HepG2 (cell line): ENCODE measurements around the gene ACTR1A. TPM values are rescaled to one million over a fixed set of nuclear protein-coding genes. Genes with fewer than 3 reads are reported as not detected.

Experiments used
- ATAC-seq: fragments of 200-7000 bp; cut with Tn5 transposase; 3 replicates; pipeline ENCODE4 v1.9.1; 2020; ENCODE audit warnings: mild to moderate bottlenecking, moderate library complexity
- BruUV-seq: library from RNA; stranded (reverse); fragments of 400-500 nt; replicated peaks from 2 replicates; lab custom pipeline; 2021; lab: Mats Ljungman, UMichigan
- CTCF ChIA-PET: fragments of 300-600 bp; formaldehyde crosslinking; extraction: SDS; loops from one replicate; lab custom pipeline; 2021; ENCODE audit warnings: low total read pairs, inconsistent platforms, low intra/inter-chr PET ratio; lab: Yijun Ruan, JAX
- POLR2A ChIA-PET: fragments of 350-600 bp; sonication (Branson Sonifier 250); formaldehyde crosslinking; loops from one replicate; lab custom pipeline; 2020; ENCODE audit warnings: antibody characterized with exemption, inconsistent platforms; lab: Yijun Ruan, JAX
- DNase-seq: peaks from one replicate; pipeline ENCODE4 v3.0.0-alpha.2; 2015; ENCODE audit warnings: low spot score
- FAIRE-seq: peaks from 3 replicates; lab custom pipeline; 2011; peaks lifted over from hg19 to GRCh38; lab: Jason Lieb, UNC
- H2AFZ ChIP-seq: one replicate; pipeline ENCODE4 v1.6.1; 2011; ENCODE audit warnings: low read length, inconsistent platforms
- H3K27ac ChIP-seq: fragments of 300-600 bp; 3 replicates; pipeline ENCODE4 v1.8.0; 2011; ENCODE audit warnings: mixed run types, mild to moderate bottlenecking, mixed read lengths, low read length, inconsistent platforms; ENCODE audit not compliant: insufficient read depth; ENCODE audit errors: extremely low read length
- H3K27me3 ChIP-seq, 2 experiments: fragments of 200-600 bp in 1 of 2; 2 replicates in 1 of 2; 3 replicates in 1 of 2; pipeline versions ENCODE4 v1.6.0 to v1.8.0; 2011; ENCODE audit warnings: low read length in 2 of 2, mild to moderate bottlenecking in 2 of 2, moderate library complexity in 2 of 2, inconsistent platforms in 1 of 2; ENCODE audit not compliant: insufficient read depth in 2 of 2, control insufficient read depth in 1 of 2
- H3K36me3 ChIP-seq, 2 experiments: fragments of 200-600 bp in 1 of 2; replicated peaks in 1 of 2; 2 replicates in 1 of 2; 3 replicates in 1 of 2; pipeline versions ENCODE4 v1.5.1 to v1.8.0; 2011; ENCODE audit warnings: low read length in 2 of 2, inconsistent platforms in 1 of 2; ENCODE audit not compliant: insufficient read depth in 2 of 2, control insufficient read depth in 1 of 2
- H3K4me1 ChIP-seq: 2 replicates; pipeline ENCODE4 v1.5.1; 2012; ENCODE audit warnings: low read length, inconsistent platforms; ENCODE audit not compliant: insufficient read depth
- H3K4me2 ChIP-seq: 2 replicates; pipeline ENCODE4 v1.6.0; 2011; ENCODE audit warnings: low read depth, low read length, inconsistent platforms
- H3K4me3 ChIP-seq, 3 experiments: fragments of 200-600 bp in 1 of 3; sonication (generic), shearing (Covaris generic) in 1 of 3; replicated peaks in 1 of 3; 2 replicates each; pipeline ENCODE4 v1.5.1; 2011 to 2016; ENCODE audit warnings: low read length in 3 of 3, inconsistent platforms in 2 of 3, low read depth in 2 of 3, mild to moderate bottlenecking in 2 of 3, control low read depth in 1 of 3, mixed read lengths in 1 of 3; ENCODE audit not compliant: insufficient read depth in 1 of 3
- H3K79me2 ChIP-seq: one replicate; pipeline ENCODE4 v1.6.1; 2011; ENCODE audit warnings: low read length, inconsistent platforms; ENCODE audit not compliant: insufficient read depth
- H3K9ac ChIP-seq: 2 replicates; pipeline ENCODE4 v1.6.0; 2011; ENCODE audit warnings: mild to moderate bottlenecking, low read depth, low read length, inconsistent platforms; ENCODE audit not compliant: insufficient read depth
- H3K9me3 ChIP-seq: 2 replicates; pipeline ENCODE4 v1.5.1; 2012; ENCODE audit warnings: mild to moderate bottlenecking, low read length
- H4K20me1 ChIP-seq: 2 replicates; pipeline ENCODE4 v1.6.0; 2011; ENCODE audit warnings: inconsistent platforms, mild to moderate bottlenecking, low read length, moderate library complexity; ENCODE audit not compliant: insufficient read depth
- ADNP ChIP-seq: sonication (generic); formaldehyde crosslinking; IDR thresholded peaks from 2 replicates; pipeline ENCODE4 v1.4.0; 2020; ENCODE audit warnings: missing genetic modification reagents
- BORCS8-MEF2B ChIP-seq: sonication (generic); formaldehyde crosslinking; IDR thresholded peaks from 2 replicates; pipeline ENCODE4 v1.8.0; 2022; ENCODE audit warnings: mild to moderate bottlenecking, missing genetic modification reagents
- BRD4 ChIP-seq: sonication (generic); formaldehyde crosslinking; IDR thresholded peaks from 2 replicates; pipeline ENCODE4 v1.4.0; 2020; ENCODE audit warnings: missing genetic modification reagents
- CCAR2 ChIP-seq: fragments of 200-400 bp; formaldehyde crosslinking; optimal IDR thresholded peaks from 2 replicates; pipeline ENCODE3; 2018; ENCODE audit warnings: low read depth, mild to moderate bottlenecking, low read length, moderate library complexity
- ELF1 ChIP-seq: sonication (generic); formaldehyde crosslinking; IDR thresholded peaks from 2 replicates; pipeline ENCODE4 v1.4.0; 2020; ENCODE audit warnings: missing genetic modification reagents
- HCFC1 ChIP-seq: fragments of 150-350 bp; IDR thresholded peaks from 2 replicates; pipeline ENCODE4 v1.6.1; 2014; ENCODE audit warnings: low read depth, low read length
- NRL ChIP-seq: sonication (generic); formaldehyde crosslinking; IDR thresholded peaks from 2 replicates; pipeline ENCODE4 v1.5.0; 2020; ENCODE audit warnings: missing genetic modification reagents, mild to moderate bottlenecking, moderate library complexity, borderline replicate concordance
- ONECUT2 ChIP-seq: sonication (generic); formaldehyde crosslinking; IDR thresholded peaks from 2 replicates; pipeline ENCODE4 v1.4.0; 2020; ENCODE audit warnings: missing genetic modification reagents
- RXRA ChIP-seq: sonication (generic); formaldehyde crosslinking; IDR thresholded peaks from 2 replicates; pipeline ENCODE4 v1.5.1; 2020; ENCODE audit warnings: missing genetic modification reagents
- ZNF644 ChIP-seq: IDR thresholded peaks from 2 replicates; pipeline ENCODE4 v1.6.1; 2016; ENCODE audit warnings: low read depth
- ZNF646 ChIP-seq: sonication (generic); formaldehyde crosslinking; IDR thresholded peaks from 2 replicates; pipeline ENCODE4 v1.9.0; 2021; ENCODE audit warnings: mild to moderate bottlenecking, missing genetic modification reagents
- WGBS: methylation state at CpG from one replicate; pipeline ENCODE4 v1.1.6; 2017; ENCODE audit warnings: low lambda C conversion rate; 5-methylcytosine and 5-hydroxymethylcytosine counted together
- in situ Hi-C: cut with HindIII; loops from 2 replicates; pipeline ENCODE4 v1.10.0; 2017; ENCODE audit warnings: low pct_unique_long_range_greater_than_20kb; ENCODE audit not compliant: extremely low pct_ligation_motif_present
- intact Hi-C: fragments of 100-400 bp; cut with micrococcal nuclease; formaldehyde crosslinking; loops from one replicate; pipeline ENCODE4 v1.10.0; 2022; ENCODE audit not compliant: unreplicated experiment
- polyA plus RNA-seq, 8 experiments: library from polyadenylated mRNA; depleted of rRNA in 3 of 8; stranded (reverse) in 7 of 8; unstranded in 1 of 8; fragments of >200 nt; fragmentation: Illumina TruSeq in 4 of 8; extraction: Trizol in 4 of 8; gene quantifications; 2 replicates each; pipeline versions ENCODE4 v1.2.1 to v1.2.3, GENCODE V29; 2011 to 2016; ENCODE audit warnings: low read depth in 4 of 8, missing spikeins in 1 of 8, mixed read lengths in 1 of 8; ENCODE audit not compliant: insufficient read depth in 1 of 8
- total RNA-seq, 5 experiments: library from RNA; depleted of rRNA; stranded (reverse); fragments of >200 nt; fragmentation: Illumina TruSeq; extraction: Trizol; gene quantifications; 2 replicates each; pipeline ENCODE4 v1.2.3, GENCODE V29; 2016; ENCODE audit warnings: low read depth in 1 of 5
- TF ChIP-seq, protein P1 (sequence below): sonication (generic); formaldehyde crosslinking; IDR thresholded peaks from 2 replicates; pipeline ENCODE4 v1.4.0; 2020; ENCODE audit warnings: mild to moderate bottlenecking, missing genetic modification reagents
- TF ChIP-seq, protein P2 (sequence below): sonication (generic); formaldehyde crosslinking; IDR thresholded peaks from 2 replicates; pipeline ENCODE4 v1.5.1; 2020; ENCODE audit warnings: mild to moderate bottlenecking, missing genetic modification reagents

The ACTR1A gene
- total and polyA plus RNA-seq, 2 of the 13 experiments (the other 11 are each of a cell fraction or from before 2014, with no cell fraction given): 59.6 to 62.8 TPM

DNA sequence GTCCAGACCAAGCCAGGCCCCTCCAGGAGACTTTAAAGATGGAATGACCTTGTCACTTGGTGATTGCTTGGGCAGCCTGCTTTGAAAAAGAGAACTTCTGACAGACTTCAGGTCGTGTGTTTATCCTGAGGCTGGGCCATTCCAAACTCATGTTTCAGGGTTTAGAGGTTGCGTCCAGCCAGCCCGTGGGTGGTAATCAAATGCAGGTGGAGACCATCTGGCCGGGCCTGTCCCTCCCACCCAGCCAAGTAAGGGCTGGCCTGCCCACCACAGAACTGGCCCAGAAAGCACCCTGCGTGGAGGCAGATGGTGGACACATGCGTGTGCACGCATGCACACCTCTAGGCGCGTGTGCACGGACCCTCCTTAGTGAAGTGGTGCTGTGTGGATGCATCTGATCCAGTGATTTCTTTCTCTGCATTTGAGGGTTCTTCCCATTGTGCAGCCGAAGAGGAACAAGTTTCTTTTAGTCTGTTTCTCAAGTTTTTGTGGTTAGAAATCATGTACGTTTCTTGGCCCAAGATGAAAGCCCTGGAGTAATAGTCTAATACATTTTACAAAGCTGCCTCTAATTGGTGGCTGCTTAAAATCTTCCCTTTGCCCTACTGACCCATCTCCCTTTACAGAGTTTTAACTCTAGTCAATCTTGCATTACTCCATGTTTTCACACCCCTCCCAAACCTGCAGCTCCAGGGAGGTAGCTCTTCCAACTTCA, 44.3 kb upstream of the ACTR1A start:
- Histone ChIP-seq H3K27ac (no peak overlapping the region), H3K4me2 (no peak overlapping the region), H2AFZ (no peak overlapping the region), H3K36me3 (peaks cover 2 to 10% of the 10 kb centered on the region in 2 experiments; a peak in 2 of 5 replicates), H3K9me3 (no peaks in the 10 kb centered on the region), H3K4me1 (no peaks in the 10 kb centered on the region), H3K4me3 (no peak overlapping the region), H3K9ac (no peak overlapping the region), H3K79me2 (no peaks in the 10 kb centered on the region), H3K27me3 (no peaks in the 10 kb centered on the region), H4K20me1 (no peaks in the 10 kb centered on the region)
- in situ Hi-C loops (no loop called here), intact Hi-C loops (no loop called here)
- ChIA-PET POLR2A (no interaction called here), CTCF (no interaction called here)
- DNase-seq: no peak
- FAIRE-seq: no peak
- no peak for ATAC-seq
- 95% methylated on average over 7 of the region's 12 CpGs for WGBS
- no TSS peak for BruUV-seq
- TF ChIP-seq RXRA (CRISPR knock-in tag) (no peak), ZNF644 (CRISPR knock-in tag) (no peak), CCAR2 (no peak), NRL (no peak), BRD4 (no peak), ONECUT2 (no peak), ADNP (CRISPR knock-in tag) (no peak), BORCS8-MEF2B (CRISPR knock-in tag) (no peak), HCFC1 (no peak), ELF1 (CRISPR knock-in tag) (no peak), ZNF646 (no peak)
- TF ChIP-seq, protein P1, sequence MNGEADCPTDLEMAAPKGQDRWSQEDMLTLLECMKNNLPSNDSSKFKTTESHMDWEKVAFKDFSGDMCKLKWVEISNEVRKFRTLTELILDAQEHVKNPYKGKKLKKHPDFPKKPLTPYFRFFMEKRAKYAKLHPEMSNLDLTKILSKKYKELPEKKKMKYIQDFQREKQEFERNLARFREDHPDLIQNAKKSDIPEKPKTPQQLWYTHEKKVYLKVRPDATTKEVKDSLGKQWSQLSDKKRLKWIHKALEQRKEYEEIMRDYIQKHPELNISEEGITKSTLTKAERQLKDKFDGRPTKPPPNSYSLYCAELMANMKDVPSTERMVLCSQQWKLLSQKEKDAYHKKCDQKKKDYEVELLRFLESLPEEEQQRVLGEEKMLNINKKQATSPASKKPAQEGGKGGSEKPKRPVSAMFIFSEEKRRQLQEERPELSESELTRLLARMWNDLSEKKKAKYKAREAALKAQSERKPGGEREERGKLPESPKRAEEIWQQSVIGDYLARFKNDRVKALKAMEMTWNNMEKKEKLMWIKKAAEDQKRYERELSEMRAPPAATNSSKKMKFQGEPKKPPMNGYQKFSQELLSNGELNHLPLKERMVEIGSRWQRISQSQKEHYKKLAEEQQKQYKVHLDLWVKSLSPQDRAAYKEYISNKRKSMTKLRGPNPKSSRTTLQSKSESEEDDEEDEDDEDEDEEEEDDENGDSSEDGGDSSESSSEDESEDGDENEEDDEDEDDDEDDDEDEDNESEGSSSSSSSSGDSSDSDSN (CRISPR knock-in tag): no peak
- TF ChIP-seq, protein P2, sequence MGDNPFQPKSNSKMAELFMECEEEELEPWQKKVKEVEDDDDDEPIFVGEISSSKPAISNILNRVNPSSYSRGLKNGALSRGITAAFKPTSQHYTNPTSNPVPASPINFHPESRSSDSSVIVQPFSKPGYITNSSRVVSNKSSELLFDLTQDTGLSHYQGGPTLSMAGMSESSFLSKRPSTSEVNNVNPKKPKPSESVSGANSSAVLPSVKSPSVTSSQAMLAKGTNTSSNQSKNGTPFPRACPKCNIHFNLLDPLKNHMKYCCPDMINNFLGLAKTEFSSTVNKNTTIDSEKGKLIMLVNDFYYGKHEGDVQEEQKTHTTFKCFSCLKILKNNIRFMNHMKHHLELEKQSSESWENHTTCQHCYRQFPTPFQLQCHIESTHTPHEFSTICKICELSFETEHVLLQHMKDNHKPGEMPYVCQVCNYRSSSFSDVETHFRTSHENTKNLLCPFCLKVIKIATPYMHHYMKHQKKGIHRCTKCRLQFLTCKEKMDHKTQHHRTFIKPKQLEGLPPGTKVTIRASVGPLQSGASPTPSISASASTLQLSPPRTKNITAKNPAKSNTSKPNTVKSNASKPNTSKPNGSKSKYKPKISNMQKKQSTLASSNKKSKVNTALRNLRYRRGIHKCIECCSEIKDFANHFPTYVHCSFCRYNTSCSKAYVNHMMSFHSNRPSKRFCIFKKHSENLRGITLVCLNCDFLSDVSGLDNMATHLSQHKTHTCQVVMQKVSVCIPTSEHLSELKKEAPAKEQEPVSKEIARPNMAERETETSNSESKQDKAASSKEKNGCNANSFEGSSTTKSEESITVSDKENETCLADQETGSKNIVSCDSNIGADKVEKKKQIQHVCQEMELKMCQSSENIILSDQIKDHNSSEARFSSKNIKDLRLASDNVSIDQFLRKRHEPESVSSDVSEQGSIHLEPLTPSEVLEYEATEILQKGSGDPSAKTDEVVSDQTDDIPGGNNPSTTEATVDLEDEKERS (CRISPR knock-in tag): no peak
